Measurements from ENCODE around the gene ZFHX3. TPM values are rescaled to one million over a fixed set of nuclear protein-coding genes. Genes with fewer than 3 reads are reported as not detected.

ZFHX3 gene
- total and polyA plus RNA-seq, 9 of the 15 experiments (the other 6 are each of a cell fraction or from before 2014, with no cell fraction given): 0.01 to 0.23 (median 0.06) TPM; not detected in 4

DNA sequence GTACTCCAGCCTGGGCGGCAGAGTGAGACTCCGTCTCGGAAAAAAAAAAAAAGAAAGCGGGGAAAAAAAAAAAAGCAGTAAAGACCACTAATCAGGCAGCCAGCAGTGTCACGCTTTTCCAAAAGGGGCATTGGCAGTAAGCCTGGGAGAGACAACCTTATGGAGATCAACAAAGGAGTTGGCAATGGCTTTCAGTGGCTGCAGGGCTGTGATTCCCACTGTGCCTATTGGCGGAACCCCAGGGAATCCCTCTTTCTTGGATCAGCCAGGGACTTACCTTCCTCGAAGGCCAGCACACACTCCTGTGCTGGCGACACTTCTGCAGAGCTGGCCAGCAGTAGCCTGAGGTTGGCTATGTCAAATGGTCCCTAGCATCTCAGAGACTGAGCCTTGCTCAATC is 43.2 kb upstream of the ZFHX3 start:
- no peak overlapping the region for H3K4me3 ChIP-seq
- BruUV-seq (replicated peaks): no TSS peak
- no peaks in the 10 kb centered on the region for H4K20me1 ChIP-seq (replicated peaks; ENCODE audit: control insufficient read depth, insufficient read depth, low read length)
- DNase-seq (ENCODE audit: extremely low read depth in 1 of 4, low spot score in 3 of 4) (no peak), ATAC-seq (no peak), FAIRE-seq (no peak)
- no peaks in the 10 kb centered on the region for H3K36me3 ChIP-seq (ENCODE audit: control insufficient read depth, insufficient read depth, low read length)
- TF ChIP-seq TCFL5 (CRISPR knock-in tag; conservative IDR thresholded peaks at IDR 0.05) (no peak), ATF2 (CRISPR knock-in tag; IDR thresholded peaks at IDR 0.05) (no peak)
- in situ Hi-C loops (cut with MboI): no loop called here
- CTCF ChIA-PET (ENCODE audit: low intra/inter-chr PET ratio): no interaction called here
- POLR2A ChIA-PET: no interaction called here
- H3K27ac ChIP-seq (ENCODE audit: extremely low read depth, low read depth, low read length): no peak overlapping the region
- no peaks in the 10 kb centered on the region for H3K9me1 ChIP-seq (ENCODE audit: control insufficient read depth, insufficient read depth, low read length)
- H3K4me2 ChIP-seq (ENCODE audit: insufficient read depth, low read length): no peak overlapping the region
- 1% methylated on average over 6 of the region's 8 CpGs for WGBS (ENCODE audit: insufficient coverage, low coverage, missing lambda C conversion rate)
- H3K79me2 ChIP-seq (ENCODE audit: control insufficient read depth, insufficient read depth, low read length): no peaks in the 10 kb centered on the region
- peaks cover 20 to 25% of the 10 kb centered on the region in 2 experiments; a peak in 4 of 5 replicates for H3K27me3 ChIP-seq (ENCODE audit: control insufficient read depth in 2 of 2, insufficient read depth in 2 of 2, low read length in 2 of 2)
- intact Hi-C loops (cut with micrococcal nuclease): no loop called here
- H2AFZ ChIP-seq (ENCODE audit: low read depth, low read length): no peak overlapping the region
- H3K4me1 ChIP-seq (replicated peaks in 1 of 2; ENCODE audit: control insufficient read depth in 2 of 2, insufficient read depth in 2 of 2, low read length in 2 of 2): no peaks in the 10 kb centered on the region
- no peak overlapping the region for H3K9ac ChIP-seq (ENCODE audit: insufficient read depth in 1 of 2, low read depth in 2 of 2, low read length in 2 of 2)
- no peaks in the 10 kb centered on the region for H3K9me3 ChIP-seq (replicated peaks; ENCODE audit: control insufficient read depth, insufficient read depth, low read depth, low read length)

DNA sequence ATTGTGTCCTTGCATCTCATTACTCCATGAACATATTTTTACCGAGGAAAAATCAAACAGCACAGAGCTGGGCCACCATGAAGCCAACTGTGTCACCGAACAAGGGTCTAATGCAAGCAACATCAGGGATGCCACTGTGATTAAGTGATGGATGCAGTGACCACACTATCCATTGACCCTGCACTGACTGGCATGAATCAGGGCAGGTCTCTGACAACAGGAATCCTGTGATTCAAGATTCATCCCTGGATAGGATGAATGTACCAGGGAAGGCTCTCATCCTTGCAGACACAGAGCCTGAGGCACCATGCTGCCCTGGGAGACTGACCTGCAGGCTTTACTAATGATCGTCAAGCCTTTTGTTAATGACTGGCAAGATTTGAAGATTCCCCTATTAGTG is 41.5 kb upstream of the ZFHX3 start:
- intact Hi-C loops (cut with micrococcal nuclease): no loop called here
- H3K27ac ChIP-seq (ENCODE audit: extremely low read depth, low read depth, low read length): no peak overlapping the region
- no TSS peak for BruUV-seq (replicated peaks)
- WGBS (ENCODE audit: insufficient coverage, low coverage, missing lambda C conversion rate): 7% methylated on average over 3 of the region's 3 CpGs
- POLR2A ChIA-PET: no interaction called here
- no peak overlapping the region for H3K4me2 ChIP-seq (ENCODE audit: insufficient read depth, low read length)
- H3K9me3 ChIP-seq (replicated peaks; ENCODE audit: control insufficient read depth, insufficient read depth, low read depth, low read length): no peaks in the 10 kb centered on the region
- no peak for FAIRE-seq
- no peak for ATAC-seq
- no peaks in the 10 kb centered on the region for H3K79me2 ChIP-seq (ENCODE audit: control insufficient read depth, insufficient read depth, low read length)
- H3K4me3 ChIP-seq: no peak overlapping the region
- no peaks in the 10 kb centered on the region for H4K20me1 ChIP-seq (replicated peaks; ENCODE audit: control insufficient read depth, insufficient read depth, low read length)
- no peaks in the 10 kb centered on the region for H3K9me1 ChIP-seq (ENCODE audit: control insufficient read depth, insufficient read depth, low read length)
- H2AFZ ChIP-seq (ENCODE audit: low read depth, low read length): no peak overlapping the region
- in situ Hi-C loops (cut with MboI): no loop called here
- no peak overlapping the region for H3K9ac ChIP-seq (ENCODE audit: insufficient read depth in 1 of 2, low read depth in 2 of 2, low read length in 2 of 2)
- no peaks in the 10 kb centered on the region for H3K36me3 ChIP-seq (ENCODE audit: control insufficient read depth, insufficient read depth, low read length)
- CTCF ChIA-PET (ENCODE audit: low intra/inter-chr PET ratio): no interaction called here
- no peaks in the 10 kb centered on the region for H3K4me1 ChIP-seq (replicated peaks in 1 of 2; ENCODE audit: control insufficient read depth in 2 of 2, insufficient read depth in 2 of 2, low read length in 2 of 2)
- peaks cover 20 to 23% of the 10 kb centered on the region in 2 experiments; a peak in 4 of 5 replicates for H3K27me3 ChIP-seq (ENCODE audit: control insufficient read depth in 2 of 2, insufficient read depth in 2 of 2, low read length in 2 of 2)
- no peak for DNase-seq (ENCODE audit: extremely low read depth in 1 of 4, low spot score in 3 of 4)
- TF ChIP-seq ZFP30 (CRISPR knock-in tag; IDR thresholded peaks at IDR 0.05; ENCODE audit: borderline replicate concordance) (no peak), NCOA4 (IDR thresholded peaks at IDR 0.05; ENCODE audit: partially characterized antibody) (no peak), CBX2 (IDR thresholded peaks at IDR 0.05; ENCODE audit: insufficient read depth, low read length, poor library complexity, severe bottlenecking) (no peak)
- TF ChIP-seq, protein P1, sequence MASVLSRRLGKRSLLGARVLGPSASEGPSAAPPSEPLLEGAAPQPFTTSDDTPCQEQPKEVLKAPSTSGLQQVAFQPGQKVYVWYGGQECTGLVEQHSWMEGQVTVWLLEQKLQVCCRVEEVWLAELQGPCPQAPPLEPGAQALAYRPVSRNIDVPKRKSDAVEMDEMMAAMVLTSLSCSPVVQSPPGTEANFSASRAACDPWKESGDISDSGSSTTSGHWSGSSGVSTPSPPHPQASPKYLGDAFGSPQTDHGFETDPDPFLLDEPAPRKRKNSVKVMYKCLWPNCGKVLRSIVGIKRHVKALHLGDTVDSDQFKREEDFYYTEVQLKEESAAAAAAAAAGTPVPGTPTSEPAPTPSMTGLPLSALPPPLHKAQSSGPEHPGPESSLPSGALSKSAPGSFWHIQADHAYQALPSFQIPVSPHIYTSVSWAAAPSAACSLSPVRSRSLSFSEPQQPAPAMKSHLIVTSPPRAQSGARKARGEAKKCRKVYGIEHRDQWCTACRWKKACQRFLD (CRISPR knock-in tag; IDR thresholded peaks at IDR 0.05): no peak

Data from K562 (cell line).